Astrocyte of the spinal cord (primary cell): ENCODE results near the gene PFKL.

Experiments
- DNase-seq: peaks from one replicate; pipeline ENCODE4 v3.0.0; 2011; ENCODE audit warnings: low read depth, low spot score
- H3K4me3 ChIP-seq: 2 replicates; pipeline ENCODE4 v1.5.1; 2011; ENCODE audit warnings: low read depth, mild to moderate bottlenecking, low read length, moderate library complexity
- CTCF ChIP-seq: IDR thresholded peaks from 2 replicates; pipeline ENCODE4 v1.5.1; 2012; ENCODE audit warnings: low read depth, mild to moderate bottlenecking, low read length, inconsistent platforms
- in situ Hi-C: cut with HindIII; loops from 2 replicates; pipeline ENCODE4 v1.10.0; 2017; ENCODE audit warnings: low sequenced_read_pairs

The PFKL gene

DNA sequence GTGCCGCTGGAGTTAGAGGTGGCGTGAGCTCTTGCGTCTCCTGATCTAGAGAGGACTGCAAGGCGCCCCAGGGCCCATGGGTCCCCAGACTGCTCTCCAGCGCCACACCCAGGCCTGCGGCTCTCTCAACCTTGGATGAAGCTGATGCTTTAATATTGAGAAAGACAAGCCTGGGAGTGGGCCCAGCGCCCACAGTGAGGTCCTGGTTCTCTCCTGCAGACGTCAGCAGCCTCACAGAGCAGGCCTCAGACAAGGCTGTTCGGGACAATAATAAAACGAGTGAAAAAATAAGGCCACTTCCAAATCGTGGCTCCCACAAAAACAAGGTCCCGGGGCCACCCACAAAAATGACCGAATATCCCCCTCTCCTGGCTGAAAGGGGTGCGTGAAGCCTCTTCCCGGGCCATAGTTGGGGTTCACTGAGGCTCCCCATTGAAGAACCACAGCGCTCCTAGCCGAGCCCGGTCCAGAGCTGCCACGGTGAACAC, 32.2 kb upstream of the PFKL start:
- TF ChIP-seq CTCF = no peak
- in situ Hi-C loops = no loop called here
- H3K4me3 ChIP-seq = no peak overlapping the region
- DNase-seq = no peak

DNA sequence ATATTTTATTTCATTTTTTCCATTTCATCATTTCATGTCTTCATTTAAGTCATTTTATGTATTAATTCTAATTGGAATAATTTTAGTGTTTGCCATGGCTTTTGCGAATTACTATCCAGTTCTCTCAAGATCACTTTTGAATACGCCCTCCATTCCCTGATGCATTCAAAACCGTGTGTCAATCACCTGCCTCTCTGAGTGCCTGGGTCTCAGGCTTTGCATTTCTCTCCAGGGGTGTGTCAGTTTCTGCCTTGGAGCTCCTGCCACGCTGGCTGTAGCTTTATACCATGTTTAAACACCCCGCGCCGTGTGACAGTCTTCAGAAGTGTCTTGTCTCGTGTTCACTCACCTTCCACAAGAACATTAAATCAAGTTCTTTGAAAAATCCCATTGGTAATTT, 30.8 kb upstream of the PFKL start:
- TF ChIP-seq CTCF = no peak
- in situ Hi-C loops = no loop called here
- H3K4me3 ChIP-seq = no peak overlapping the region
- no peak for DNase-seq

DNA sequence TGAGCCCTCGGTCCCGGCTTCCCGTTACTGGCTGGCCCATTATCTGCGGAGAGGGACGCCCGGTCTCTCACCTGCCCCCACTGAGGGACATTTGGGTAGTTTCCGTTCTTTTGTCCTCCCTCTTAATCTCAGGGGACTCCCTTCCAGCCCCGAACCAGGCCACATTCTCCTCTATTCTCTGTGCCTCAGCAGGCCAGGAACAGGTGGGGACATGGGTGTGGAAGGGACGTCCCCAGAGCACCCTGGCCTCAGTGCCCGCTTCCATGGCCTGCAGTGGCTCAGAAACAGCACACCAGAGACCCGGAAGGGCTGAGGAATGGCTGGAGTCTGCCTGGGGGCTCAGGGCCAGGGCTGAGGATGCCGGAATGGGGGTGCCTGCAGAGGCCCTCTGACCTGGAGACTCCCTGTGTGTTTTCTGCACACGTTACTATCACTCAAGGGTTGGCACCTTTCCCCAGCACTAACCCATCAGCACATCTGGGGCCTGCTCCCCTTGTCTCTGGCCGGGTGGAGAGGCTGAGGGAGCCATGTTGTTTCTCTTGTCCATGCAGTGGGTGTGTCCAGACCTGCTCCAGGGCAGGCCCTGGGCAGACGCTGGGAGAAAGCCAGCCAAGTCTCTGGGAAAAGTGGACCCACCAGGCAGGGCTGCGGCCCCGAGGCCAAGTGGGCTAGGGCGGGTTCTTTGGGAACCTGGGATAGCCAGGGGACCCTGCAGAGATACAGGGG, 28.1 kb upstream of the PFKL start:
- TF ChIP-seq CTCF = no peak
- H3K4me3 ChIP-seq = no peak overlapping the region
- in situ Hi-C loops = no loop called here
- DNase-seq = no peak

GRCh38 chr21:44272284-44272858, 27.5 kb upstream of the PFKL start:
- DNase-seq = no peak
- in situ Hi-C loops = no loop called here
- TF ChIP-seq CTCF = no peak
- no peak overlapping the region for H3K4me3 ChIP-seq

GRCh38 chr21:44273046-44273445, 26.8 kb upstream of the PFKL start:
- DNase-seq = no peak
- H3K4me3 ChIP-seq = no peak overlapping the region
- TF ChIP-seq CTCF = no peak
- in situ Hi-C loops = no loop called here

- in situ Hi-C loops = no loop called here
- no peak for TF ChIP-seq CTCF
- DNase-seq = no peak
- no peak overlapping the region for H3K4me3 ChIP-seq
Measured at GRCh38 chr21:44275041-44275440, 24.8 kb upstream of the PFKL start.
